HG02642 (cell line): Measurements from ENCODE around the gene GUCY1B1.

ENCODE experiments used
- ATAC-seq: cut with Tn5 transposase; IDR thresholded peaks from one replicate; pipeline ENCODE4 v1.9.1; 2021; ENCODE audit warnings: mild to moderate bottlenecking; ENCODE audit not compliant: unreplicated experiment, poor library complexity

Gene GUCY1B1

GRCh38 chr4:155854582-155855226 is 95.9 kb downstream of the GUCY1B1 start:
- ATAC-seq = no peak

DNA sequence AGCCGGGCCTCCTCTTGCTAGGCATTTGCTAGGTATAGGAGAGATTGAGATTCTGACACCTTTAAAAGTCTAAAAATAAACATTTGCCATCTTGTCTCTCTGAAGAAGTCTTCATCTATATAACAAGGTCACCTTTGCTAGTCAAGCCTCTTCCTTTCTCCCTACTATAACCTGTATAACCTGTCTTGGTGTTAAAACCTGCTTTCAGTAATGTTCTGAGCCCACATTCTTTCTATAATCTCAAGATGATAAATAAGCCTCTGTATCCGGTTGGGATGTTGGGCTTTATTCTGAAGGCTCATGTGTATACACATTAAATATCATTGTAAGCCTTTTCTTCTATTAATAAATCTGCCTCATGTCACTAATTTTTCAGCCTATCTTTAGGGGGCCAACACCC is 97.1 kb downstream of the GUCY1B1 start:
- ATAC-seq = no peak
